ENCODE data around the gene NIPAL1. TPM values are rescaled to one million over a fixed set of nuclear protein-coding genes. Genes with fewer than 3 reads are reported as not detected.

The NIPAL1 gene
- total RNA-seq: 9.6 and 13.0 TPM in 2 replicates

GRCh38 chr4:48016141-48017107, at the start of gene NIPAL1, which contains the start of gene CNGA1:
TSS of gene NIPAL1 (plus strand) at chr4:48016772. CDS start at chr4:48016840, 68 bp downstream.
TSS of gene CNGA1 (minus strand) at chr4:48016681. CDS start at chr4:47952689, 63,992 bp downstream.

Other genes starting within 250 kb of the NIPAL1 start
- 0.05 and 0.42 TPM in 2 replicates for gene CORIN, start 178.7 kb upstream of the NIPAL1 start, total RNA-seq
- gene NFXL1, start 102.2 kb upstream of the NIPAL1 start, total RNA-seq: 8.5 and 12.1 TPM in 2 replicates
- gene CNGA1, start 91 bp upstream of the NIPAL1 start, total RNA-seq: 1.4 and 5.1 TPM in 2 replicates
- not detected in 2 replicates for gene TXK, start 117.5 kb downstream of the NIPAL1 start, total RNA-seq

All from airway epithelial cell (primary cell).